GM19351 (cell line): Measurements from ENCODE around the gene MRPL28.
"Not testable (repeated sequence)": the region's sequence is repeated elsewhere in the genome, so short reads cannot be mapped to it uniquely, and the experiment has no call there.

ENCODE experiments used
- ATAC-seq: cut with Tn5 transposase; IDR thresholded peaks from one replicate; pipeline ENCODE4 v1.9.1; 2021; ENCODE audit warnings: mild to moderate bottlenecking, moderate library complexity; ENCODE audit not compliant: unreplicated experiment

The MRPL28 gene

GRCh38 chr16:341095-341973, 29.0 kb downstream of the MRPL28 start:
- ATAC-seq: not testable (repeated sequence)

- ATAC-seq: no peak
Measured at GRCh38 chr16:340370-341091, 29.8 kb downstream of the MRPL28 start.

- ATAC-seq: no peak
Measured at GRCh38 chr16:339680-340079, 30.7 kb downstream of the MRPL28 start.

GRCh38 chr16:337975-338575, 32.3 kb downstream of the MRPL28 start:
- no peak for ATAC-seq

GRCh38 chr16:337437-337836, 32.9 kb downstream of the MRPL28 start:
- ATAC-seq: no peak

- ATAC-seq: no peak
Measured at GRCh38 chr16:336269-336668, 34.1 kb downstream of the MRPL28 start.

- ATAC-seq: not testable (repeated sequence)
Measured at GRCh38 chr16:334861-335632, 35.3 kb downstream of the MRPL28 start.

GRCh38 chr16:334164-334832, 36.0 kb downstream of the MRPL28 start:
- not testable (repeated sequence) for ATAC-seq

GRCh38 chr16:333406-334094, 36.8 kb downstream of the MRPL28 start:
- no peak for ATAC-seq

GRCh38 chr16:331181-331814, 39.0 kb downstream of the MRPL28 start:
- ATAC-seq: not testable (repeated sequence)

- no peak for ATAC-seq
Measured at GRCh38 chr16:330741-331140, 39.6 kb downstream of the MRPL28 start.

- ATAC-seq: no peak
Measured at GRCh38 chr16:325375-326145, 44.8 kb downstream of the MRPL28 start.

- no peak for ATAC-seq
Measured at GRCh38 chr16:324451-325334, 45.6 kb downstream of the MRPL28 start.

GRCh38 chr16:324201-324450, 46.2 kb downstream of the MRPL28 start:
- no peak for ATAC-seq

GRCh38 chr16:322476-323143, 47.7 kb downstream of the MRPL28 start:
- no peak for ATAC-seq

GRCh38 chr16:321532-321931, 48.8 kb downstream of the MRPL28 start:
- no peak for ATAC-seq

- ATAC-seq: no peak
Measured at GRCh38 chr16:320206-320605, 50.1 kb downstream of the MRPL28 start.
